Fibroblast of skin of right biceps (primary cell): ENCODE measurements around the gene ADAMTS8.

Source experiments
- DNase-seq: peaks from one replicate; pipeline ENCODE4 v3.0.0-alpha.2; 2013

ADAMTS8 gene

DNA sequence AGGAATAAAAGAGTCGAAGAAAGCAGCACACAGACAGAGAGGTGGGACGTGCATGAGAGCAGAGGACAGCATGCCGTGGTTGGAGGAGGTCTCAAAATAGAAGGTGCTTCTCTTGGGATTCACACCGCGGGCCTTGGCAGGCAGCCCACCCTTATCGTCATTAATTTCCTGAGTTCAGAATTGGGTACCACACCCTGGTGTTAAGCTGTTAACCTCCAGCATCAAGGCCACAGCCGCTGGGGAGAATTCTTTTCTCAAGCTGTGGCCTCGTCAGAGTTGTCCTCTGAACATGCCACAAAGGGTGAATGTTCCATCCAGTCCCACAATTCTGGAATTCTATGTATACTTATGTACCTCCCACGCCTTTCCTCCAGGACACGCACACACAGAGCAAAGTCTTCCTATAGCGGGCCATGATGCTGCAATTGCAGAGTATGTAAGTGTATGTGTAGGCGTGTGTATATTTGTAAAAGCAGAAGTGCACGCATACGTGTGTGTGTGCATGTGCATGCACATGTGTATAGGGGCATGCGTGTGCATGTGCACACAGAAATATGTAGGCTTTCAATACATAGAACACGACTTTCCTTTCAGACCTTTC is 39.0 kb downstream of the ADAMTS8 start:
- DNase-seq: peak; percentile 37

DNA sequence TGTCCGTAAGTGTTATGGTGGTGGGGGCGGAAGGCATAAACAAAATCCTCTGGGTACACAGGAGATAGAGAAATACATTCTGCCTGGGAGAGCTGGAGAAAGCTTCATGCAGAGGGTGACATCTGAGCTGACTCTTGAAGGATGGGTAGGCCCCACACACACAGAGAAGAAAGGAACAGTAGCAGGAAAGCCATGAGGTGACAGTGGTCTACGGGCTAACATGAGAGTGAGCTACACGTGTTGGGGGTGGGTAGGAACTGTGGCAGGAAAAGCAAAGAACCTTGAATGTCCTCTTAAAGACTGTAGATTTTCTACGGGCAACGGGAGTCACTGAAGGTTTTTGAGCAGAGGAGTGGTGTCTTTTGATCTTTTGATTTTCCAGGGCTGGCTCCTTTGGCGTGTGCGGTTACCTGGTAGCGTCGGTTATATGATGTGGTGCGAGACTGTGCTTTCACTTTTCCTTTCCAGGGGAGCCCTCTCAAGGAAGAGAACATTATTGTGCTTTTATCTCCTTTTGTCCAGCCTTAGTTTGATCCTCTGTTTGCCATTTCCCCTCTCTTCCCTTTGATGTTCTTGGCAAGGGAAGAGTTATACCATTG is 39.7 kb downstream of the ADAMTS8 start:
- DNase-seq: no peak

DNA sequence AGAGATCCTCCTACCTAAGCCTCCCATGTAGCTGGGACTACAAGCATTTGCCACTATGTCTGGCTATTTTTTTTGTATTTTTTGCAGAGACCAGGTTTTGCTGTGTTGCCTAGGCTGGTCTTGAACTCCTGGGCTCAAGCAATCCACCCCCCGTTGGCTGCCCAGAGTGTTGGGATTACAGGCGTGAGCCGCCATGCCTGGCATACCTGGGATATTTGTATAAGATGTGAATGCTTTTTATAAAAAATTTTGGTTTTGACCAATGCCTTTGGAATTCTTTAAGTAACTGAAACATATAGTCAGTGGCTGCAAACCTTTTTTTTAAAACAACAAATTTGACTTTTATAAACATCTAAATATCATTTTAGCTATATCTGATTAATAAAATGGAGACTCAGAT is 42.4 kb downstream of the ADAMTS8 start:
- peak; percentile 73 for DNase-seq

- DNase-seq: peak; percentile 100
These were observed 44.8 kb downstream of the ADAMTS8 start for GRCh38 chr11:130383344-130384211.

GRCh38 chr11:130381317-130381716 is 47.1 kb downstream of the ADAMTS8 start:
- no peak for DNase-seq

GRCh38 chr11:130380778-130381177 is 47.6 kb downstream of the ADAMTS8 start:
- no peak for DNase-seq

- DNase-seq: no peak
These were observed 49.1 kb downstream of the ADAMTS8 start for GRCh38 chr11:130379276-130379675.

GRCh38 chr11:130370845-130371590 is 57.4 kb downstream of the ADAMTS8 start:
- no peak for DNase-seq

DNA sequence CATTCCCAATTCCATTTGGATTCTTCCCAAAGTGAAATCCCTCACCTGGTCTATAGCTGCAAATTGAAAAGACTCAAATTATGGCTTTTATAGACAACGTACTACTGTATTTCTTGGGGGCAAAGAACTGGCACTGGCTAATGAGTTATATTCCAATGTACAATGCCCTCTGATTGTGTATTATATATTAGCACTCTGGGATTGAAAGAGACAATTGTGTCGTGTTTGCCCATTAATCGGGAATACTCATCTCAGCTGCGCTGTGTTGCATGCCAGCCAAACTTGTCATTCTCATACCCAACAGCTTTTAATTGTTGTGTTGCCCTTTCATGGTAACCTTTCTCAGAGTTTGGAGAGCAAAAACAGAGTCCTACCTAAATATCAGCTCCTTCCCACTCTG is 58.7 kb downstream of the ADAMTS8 start:
- DNase-seq: no peak

- DNase-seq: no peak
These were observed 59.2 kb downstream of the ADAMTS8 start for GRCh38 chr11:130369141-130369691.

DNA sequence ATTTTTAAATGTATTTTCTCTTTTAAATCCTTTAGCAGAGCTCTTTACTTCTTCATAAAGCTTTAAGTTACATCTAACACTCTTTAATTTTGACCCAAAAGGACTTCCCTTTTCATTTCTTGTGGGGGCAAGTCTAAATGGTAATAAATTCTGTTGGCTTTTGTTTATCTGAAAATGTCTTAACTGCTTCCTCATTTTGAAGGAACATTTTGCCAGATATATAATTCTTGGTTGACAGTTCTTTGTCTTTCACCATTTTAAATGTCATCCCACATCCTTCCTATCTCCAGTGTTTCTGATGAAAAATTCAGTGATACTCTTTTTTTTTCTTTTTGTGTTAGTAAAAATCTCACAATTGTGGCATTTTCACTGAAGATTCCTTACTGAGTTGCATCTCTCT is 69.0 kb downstream of the ADAMTS8 start:
- no peak for DNase-seq

DNA sequence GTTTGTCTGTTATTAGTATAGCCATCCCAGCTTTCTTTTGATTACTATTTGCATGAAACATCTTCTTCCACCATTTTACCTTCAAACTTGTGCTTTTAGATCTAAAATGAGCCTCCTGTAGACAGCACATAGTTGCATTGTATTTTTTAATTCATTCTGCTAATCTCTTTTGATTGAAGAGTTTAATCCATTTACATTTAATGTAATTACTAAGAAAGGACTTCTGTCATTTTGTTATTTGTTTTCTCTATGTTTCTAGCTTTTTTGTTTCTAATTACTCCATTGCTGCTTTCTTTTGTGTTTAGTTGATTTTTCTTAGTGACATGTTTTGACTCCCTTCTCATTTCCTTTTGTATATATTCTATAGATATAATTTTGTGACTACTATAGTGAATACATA is 70.0 kb downstream of the ADAMTS8 start:
- DNase-seq: no peak
